Neural cell (in vitro differentiated cells): ENCODE data around the gene SIX3. TPM values are rescaled to one million over a fixed set of nuclear protein-coding genes. Genes with fewer than 3 reads are reported as not detected.

ENCODE experiments used
- H2AFZ ChIP-seq: fragments of 200-600, 300-800 bp; sonication (generic), shearing (Covaris generic); 2 replicates; pipeline ENCODE4 v1.6.0; 2014; ENCODE audit warnings: low read depth, mild to moderate bottlenecking, antibody characterized with exemption, low read length, moderate library complexity
- H3F3A ChIP-seq: fragments of 200-600 bp; shearing (Covaris generic); 2 replicates; pipeline ENCODE4 v1.6.1; 2016; ENCODE audit warnings: mild to moderate bottlenecking, moderate library complexity, mixed read lengths, antibody characterized with exemption, low read length; ENCODE audit not compliant: insufficient read depth, poor library complexity, severe bottlenecking
- H3K27ac ChIP-seq: fragments of 200-600, 300-800 bp; sonication (generic), shearing (Covaris generic); 2 replicates; pipeline ENCODE4 v1.5.1; 2014; ENCODE audit warnings: mild to moderate bottlenecking, low read length, moderate library complexity
- H3K27me3 ChIP-seq: fragments of 300-800, 200-600 bp; sonication (generic), shearing (Covaris generic); 2 replicates; pipeline ENCODE4 v1.6.0; 2014; ENCODE audit warnings: mild to moderate bottlenecking, low read depth, low read length, moderate library complexity; ENCODE audit not compliant: insufficient read depth
- H3K36me3 ChIP-seq: fragments of 300-800, 200-600 bp; sonication (generic), shearing (Covaris generic); 2 replicates; pipeline ENCODE4 v1.5.1; 2014; ENCODE audit warnings: mild to moderate bottlenecking, antibody characterized with exemption, low read length, moderate library complexity; ENCODE audit not compliant: insufficient read depth
- H3K4me2 ChIP-seq: fragments of 300-800, 200-600 bp; sonication (generic), shearing (Covaris generic); 2 replicates; pipeline ENCODE4 v1.6.0; 2014; ENCODE audit warnings: mild to moderate bottlenecking, low read length
- H3K4me3 ChIP-seq: fragments of 300-800, 200-600 bp; sonication (generic), shearing (Covaris generic); 2 replicates; pipeline ENCODE4 v1.5.1; 2014; ENCODE audit warnings: mild to moderate bottlenecking, low read length, moderate library complexity
- H3K79me2 ChIP-seq: fragments of 200-600 bp; shearing (Covaris generic); replicated peaks from 2 replicates; pipeline ENCODE4 v1.6.0; 2014; ENCODE audit warnings: mild to moderate bottlenecking, low read length, moderate library complexity; ENCODE audit not compliant: insufficient read depth
- H3K9ac ChIP-seq: fragments of 300-800, 200-600 bp; sonication (generic), shearing (Covaris generic); 2 replicates; pipeline ENCODE4 v1.6.1; 2016; ENCODE audit warnings: mild to moderate bottlenecking, low read length, mixed read lengths
- H3K9me2 ChIP-seq: fragments of 200-600 bp; shearing (Covaris generic); 2 replicates; pipeline ENCODE4 v1.6.1; 2016; ENCODE audit warnings: mild to moderate bottlenecking, low read length, mixed read lengths; ENCODE audit not compliant: insufficient read depth
- H3K9me3 ChIP-seq: fragments of 200-600, 300-800 bp; sonication (generic), shearing (Covaris generic); 2 replicates; pipeline ENCODE4 v1.6.1; 2016; ENCODE audit warnings: mild to moderate bottlenecking, mixed run types, low read length, moderate library complexity, mixed read lengths
- H4K20me1 ChIP-seq: fragments of 200-600 bp; shearing (Covaris generic); 2 replicates; pipeline ENCODE4 v1.6.1; 2016; ENCODE audit warnings: mild to moderate bottlenecking, mixed run types; ENCODE audit not compliant: insufficient read depth
- CTCF ChIP-seq: fragments of 450-650 bp; IDR thresholded peaks from 2 replicates; pipeline ENCODE4 v1.5.1; 2014; ENCODE audit warnings: antibody characterized with exemption, mild to moderate bottlenecking, moderate library complexity; ENCODE audit not compliant: poor library complexity, severe bottlenecking
- EP300 ChIP-seq: fragments of 450-650 bp; conservative IDR thresholded peaks from 2 replicates; pipeline ENCODE4 v1.6.1; 2014; ENCODE audit warnings: antibody characterized with exemption, mild to moderate bottlenecking, moderate library complexity; ENCODE audit not compliant: poor library complexity, severe bottlenecking
- EZH2 ChIP-seq: fragments of 200-600, 300-800 bp; shearing (Covaris generic), sonication (generic); IDR thresholded peaks from 2 replicates; pipeline ENCODE4 v1.6.1; 2014; ENCODE audit warnings: antibody characterized with exemption, low read length, borderline replicate concordance, mild to moderate bottlenecking; ENCODE audit not compliant: insufficient read depth, poor library complexity, severe bottlenecking
- MXI1 ChIP-seq: fragments of 450-650 bp; conservative IDR thresholded peaks from 2 replicates; pipeline ENCODE4 v1.6.1; 2014; ENCODE audit warnings: antibody characterized with exemption, mild to moderate bottlenecking; ENCODE audit not compliant: poor library complexity, severe bottlenecking
- POLR2AphosphoS5 ChIP-seq: IDR thresholded peaks from 2 replicates; pipeline ENCODE4 v1.6.1; 2012
- RAD21 ChIP-seq: fragments of 450-650 bp; conservative IDR thresholded peaks from 2 replicates; pipeline ENCODE4 v1.6.1; 2014; ENCODE audit warnings: antibody characterized with exemption, mild to moderate bottlenecking, moderate library complexity
- REST ChIP-seq: IDR thresholded peaks from 2 replicates; pipeline ENCODE4 v1.6.1; 2012; ENCODE audit warnings: borderline replicate concordance
- SMC3 ChIP-seq: fragments of 450-650 bp; conservative IDR thresholded peaks from 2 replicates; pipeline ENCODE4 v1.6.1; 2014; ENCODE audit warnings: antibody characterized with exemption, mild to moderate bottlenecking, moderate library complexity; ENCODE audit not compliant: poor library complexity
- TAF1 ChIP-seq: IDR thresholded peaks from 2 replicates; pipeline ENCODE4 v1.6.1; 2012; ENCODE audit warnings: low read depth
- polyA plus RNA-seq: library from polyadenylated mRNA; depleted of rRNA; stranded (reverse); fragments of >200 nt; gene quantifications from 2 replicates; pipeline ENCODE4 v1.2.3, GENCODE V29; 2014

The SIX3 gene
- polyA plus RNA-seq, 1 donor from 2014 or later: 8.7 TPM

DNA sequence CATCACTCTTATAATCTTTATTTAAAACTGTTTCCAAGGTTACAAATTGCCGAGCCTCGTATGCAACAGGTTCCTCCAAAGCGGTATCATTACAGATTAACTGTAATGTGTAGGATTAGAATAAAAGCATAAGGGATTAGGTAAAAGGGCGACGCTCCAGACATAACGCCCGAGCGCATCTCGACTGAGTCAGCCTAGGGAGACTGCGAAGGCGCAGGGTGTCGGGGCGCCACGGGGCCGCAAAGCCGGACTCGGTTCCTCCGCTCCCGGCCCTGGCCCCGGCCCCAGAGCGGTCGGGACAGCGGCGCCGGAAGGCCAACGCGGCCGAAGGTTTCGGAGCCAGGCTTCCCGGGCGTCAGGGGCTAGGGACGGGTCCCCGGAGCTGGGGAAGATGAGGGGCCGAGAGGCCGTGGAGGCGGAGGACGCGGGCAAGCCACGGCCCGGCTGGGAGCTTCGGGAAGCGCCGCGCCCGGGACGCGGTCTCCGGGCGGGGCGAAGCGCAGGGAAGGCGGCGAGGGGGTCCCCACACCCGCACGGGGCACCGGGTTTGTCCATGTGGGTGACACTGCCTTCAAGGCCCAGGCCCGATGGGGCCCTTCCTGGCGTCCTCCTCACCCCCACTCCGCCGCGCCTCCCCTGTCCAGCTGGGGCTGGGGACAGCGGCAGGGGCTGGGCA lies 12.9 kb upstream of the SIX3 start:
- Histone ChIP-seq H3K27me3 (peaks cover 81% of the 10 kb centered on the region), H3K9me3 (no peaks in the 10 kb centered on the region), H3F3A (no peaks in the 10 kb centered on the region), H2AFZ (no peak overlapping the region), H3K27ac (no peak overlapping the region), H3K9ac (peak overlapping the region; percentile 34), H3K4me2 (no peak overlapping the region), H3K36me3 (no peaks in the 10 kb centered on the region), H3K4me3 (peak overlapping the region; percentile 51), H3K9me2 (no peaks in the 10 kb centered on the region), H4K20me1 (no peaks in the 10 kb centered on the region), H3K79me2 (peaks cover 67% of the 10 kb centered on the region)
- TF ChIP-seq MXI1: no peak
- TF ChIP-seq EZH2: no peak
- no peak for TF ChIP-seq POLR2AphosphoS5
- no peak for TF ChIP-seq TAF1
- TF ChIP-seq CTCF: no peak
- TF ChIP-seq EP300: no peak
- no peak for TF ChIP-seq RAD21
- no peak for TF ChIP-seq SMC3
- no peak for TF ChIP-seq REST

DNA sequence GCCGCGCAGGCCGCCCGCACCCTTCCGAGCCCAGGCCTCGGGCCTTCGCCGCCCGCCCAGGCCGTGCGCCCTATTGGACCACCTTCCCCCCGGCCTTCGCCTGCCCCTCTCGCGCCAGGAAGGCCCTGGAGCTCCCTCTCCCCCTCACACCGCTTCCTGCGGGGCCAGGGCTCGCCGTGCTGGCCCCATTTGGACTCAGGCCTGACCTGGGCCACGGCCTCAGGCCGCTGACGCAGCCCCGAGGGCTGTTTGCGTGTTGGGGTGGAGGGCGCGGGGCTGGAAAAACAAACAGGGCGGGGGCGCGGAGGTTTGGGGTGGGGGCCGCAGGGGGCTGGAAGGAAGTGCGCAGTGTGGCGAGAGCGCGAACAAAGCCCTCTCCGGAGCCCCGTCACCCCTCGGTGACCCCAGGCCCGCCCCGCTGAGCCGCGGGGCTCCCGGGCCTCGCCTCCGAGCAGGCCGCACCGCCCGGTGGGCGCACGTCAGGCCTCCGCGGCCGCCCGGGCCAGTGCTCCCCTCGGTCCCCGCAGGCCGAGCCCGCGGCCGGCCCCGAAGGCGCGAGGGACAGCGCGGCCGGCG lies 12.3 kb upstream of the SIX3 start:
- Histone ChIP-seq H3F3A (no peaks in the 10 kb centered on the region), H3K27ac (no peak overlapping the region), H3K36me3 (no peaks in the 10 kb centered on the region), H4K20me1 (no peaks in the 10 kb centered on the region), H3K4me2 (no peak overlapping the region), H2AFZ (no peak overlapping the region), H3K27me3 (peaks cover 87% of the 10 kb centered on the region), H3K9ac (peak overlapping the region; percentile 34), H3K4me3 (peak overlapping the region; percentile 51), H3K9me3 (no peaks in the 10 kb centered on the region), H3K79me2 (peaks cover 73% of the 10 kb centered on the region), H3K9me2 (no peaks in the 10 kb centered on the region)
- TF ChIP-seq TAF1 (no peak), EZH2 (no peak), RAD21 (no peak), MXI1 (no peak), SMC3 (no peak), REST (no peak), EP300 (no peak), POLR2AphosphoS5 (no peak), CTCF (no peak)
